A549 (cell line): ENCODE data around the gene PTPRK. TPM values are rescaled to one million over a fixed set of nuclear protein-coding genes. Genes with fewer than 3 reads are reported as not detected.

Experiments
- ATAC-seq, 2 experiments: fragments of 200-7000 bp in 1 of 2; fragments of >200 bp in 1 of 2; cut with Nextera tagmentation in 1 of 2; cut with Tn5 transposase in 1 of 2; 3 replicates each; pipeline versions ENCODE4 v1.8.0 to v1.9.1; 2018 to 2020; ENCODE audit warnings: mild to moderate bottlenecking in 1 of 2, moderate library complexity in 1 of 2
- CTCF ChIA-PET: fragments of 300-600 bp; sonication (Branson Sonifier 250); formaldehyde crosslinking; extraction: SDS; loops from one replicate; lab custom pipeline; 2021; ENCODE audit warnings: antibody characterized with exemption, inconsistent platforms; lab: Yijun Ruan, JAX
- POLR2A ChIA-PET: fragments of 350-600 bp; formaldehyde crosslinking; extraction: SDS; loops from one replicate; lab custom pipeline; 2021; ENCODE audit warnings: antibody characterized with exemption, inconsistent platforms; lab: Yijun Ruan, JAX
- DNase-seq, 2 experiments: peaks; one replicate each; pipeline versions ENCODE4 v3.0.0 to v3.0.0-alpha.2; 2011 to 2016; ENCODE audit warnings: low read depth in 1 of 2, low spot score in 1 of 2
- FAIRE-seq: peaks from 2 replicates; lab custom pipeline; 2011; peaks lifted over from hg19 to GRCh38; lab: Jason Lieb, UNC
- H3K27ac ChIP-seq, 2 experiments: fragments of >200 bp; sonication (Bioruptor Twin); formaldehyde crosslinking; 3 replicates each; pipeline ENCODE4 v1.5.1; 2016 to 2017
- H3K4me1 ChIP-seq: fragments of >200 bp; sonication (Bioruptor Twin); formaldehyde crosslinking; 3 replicates; pipeline ENCODE4 v1.6.1; 2016
- H3K4me2 ChIP-seq: fragments of >200 bp; sonication (Bioruptor Twin); formaldehyde crosslinking; 3 replicates; pipeline ENCODE4 v1.6.1; 2016
- H3K4me3 ChIP-seq: fragments of >200 bp; sonication (Bioruptor Twin); formaldehyde crosslinking; 3 replicates; pipeline ENCODE4 v1.5.1; 2016
- H3K9me3 ChIP-seq: fragments of >200 bp; sonication (Bioruptor Twin); formaldehyde crosslinking; 3 replicates; pipeline ENCODE4 v1.6.1; 2016
- CBX2 ChIP-seq: fragments of 200-600 bp; sonication (generic); IDR thresholded peaks from 2 replicates; pipeline ENCODE4 v1.6.1; 2016; ENCODE audit warnings: low read depth, mild to moderate bottlenecking, borderline replicate concordance
- CBX8 ChIP-seq: fragments of 200-600 bp; sonication (generic); IDR thresholded peaks from 2 replicates; pipeline ENCODE4 v1.6.1; 2016
- CEBPB ChIP-seq, 2 experiments: fragments of >200 bp in 1 of 2; sonication (Bioruptor Twin) in 1 of 2; formaldehyde crosslinking in 1 of 2; IDR thresholded peaks; 2 replicates each; pipeline ENCODE4 v1.6.1; 2012 to 2016
- FOXS1 ChIP-seq: fragments of 250-450 bp; sonication (Bioruptor Pico); IDR thresholded peaks from 2 replicates; pipeline ENCODE4 v1.5.0; 2020; ENCODE audit warnings: mild to moderate bottlenecking, moderate library complexity
- HDAC2 ChIP-seq: fragments of 200-600 bp; sonication (generic); IDR thresholded peaks from 2 replicates; pipeline ENCODE4 v1.6.1; 2016
- HEYL ChIP-seq: fragments of 250-450 bp; sonication (Bioruptor Pico); IDR thresholded peaks from 2 replicates; pipeline ENCODE4 v1.8.0; 2021; ENCODE audit warnings: mild to moderate bottlenecking, moderate library complexity
- HOXB13 ChIP-seq: fragments of 250-450 bp; sonication (Bioruptor Pico); IDR thresholded peaks from 2 replicates; pipeline ENCODE4 v1.5.0; 2020; ENCODE audit warnings: low read depth, mild to moderate bottlenecking, moderate library complexity
- HOXB5 ChIP-seq: fragments of 250-450 bp; sonication (Bioruptor Pico); IDR thresholded peaks from 2 replicates; pipeline ENCODE4 v1.5.0; 2020; ENCODE audit warnings: mild to moderate bottlenecking, moderate library complexity
- JUN ChIP-seq, 2 experiments: fragments of >200 bp; sonication (Bioruptor Twin); formaldehyde crosslinking; IDR thresholded peaks; 2 replicates in 1 of 2; 3 replicates in 1 of 2; pipeline ENCODE4 v1.6.1; 2016 to 2017
- JUNB ChIP-seq: fragments of >200 bp; sonication (Bioruptor Twin); formaldehyde crosslinking; IDR thresholded peaks from 2 replicates; pipeline ENCODE4 v1.6.1; 2016
- MAFK ChIP-seq: fragments of 450-650 bp; IDR thresholded peaks from 2 replicates; pipeline ENCODE4 v1.6.1; 2014; ENCODE audit not compliant: partially characterized antibody
- MAZ ChIP-seq: fragments of 150-350 bp; IDR thresholded peaks from 2 replicates; pipeline ENCODE4 v1.6.1; 2014; ENCODE audit warnings: antibody characterized with exemption, low read depth, low read length, borderline replicate concordance
- NPAS2 ChIP-seq: fragments of 250-450 bp; sonication (Bioruptor Pico); IDR thresholded peaks from 2 replicates; pipeline ENCODE4 v1.8.0; 2022; ENCODE audit warnings: mild to moderate bottlenecking, moderate library complexity, borderline replicate concordance
- RAD21 ChIP-seq, 2 experiments: fragments of >200 bp in 1 of 2; sonication (Bioruptor Twin) in 1 of 2; formaldehyde crosslinking in 1 of 2; IDR thresholded peaks in 1 of 2; conservative IDR thresholded peaks in 1 of 2; 2 replicates in 1 of 2; 3 replicates in 1 of 2; pipeline ENCODE4 v1.6.1; 2012 to 2018; ENCODE audit warnings: inconsistent platforms in 1 of 2
- RFX5 ChIP-seq: fragments of 450-650 bp; IDR thresholded peaks from 2 replicates; pipeline ENCODE4 v1.7.1; 2014; ENCODE audit warnings: antibody characterized with exemption, mild to moderate bottlenecking, moderate library complexity
- SMC3 ChIP-seq: fragments of >200 bp; sonication (Bioruptor Twin); formaldehyde crosslinking; IDR thresholded peaks from 3 replicates; pipeline ENCODE4 v1.6.1; 2018; ENCODE audit warnings: inconsistent platforms
- SREBF2 ChIP-seq: fragments of 450-650 bp; IDR thresholded peaks from 2 replicates; pipeline ENCODE4 v1.6.1; 2014; ENCODE audit warnings: mild to moderate bottlenecking, moderate library complexity
- TFCP2L1 ChIP-seq: fragments of 250-450 bp; sonication (Bioruptor Pico); IDR thresholded peaks from 2 replicates; pipeline ENCODE4 v1.5.0; 2021; ENCODE audit warnings: mild to moderate bottlenecking
- ZC3H11A ChIP-seq: fragments of 450-650 bp; IDR thresholded peaks from 2 replicates; pipeline ENCODE4 v1.6.1; 2014; ENCODE audit warnings: antibody characterized with exemption, mild to moderate bottlenecking
- ZNF302 ChIP-seq: fragments of 250-450 bp; sonication (Bioruptor Pico); IDR thresholded peaks from 2 replicates; pipeline ENCODE4 v1.9.0; 2021; ENCODE audit warnings: inconsistent platforms, mild to moderate bottlenecking, moderate library complexity
- ZSCAN20 ChIP-seq: fragments of 250-450 bp; sonication (Bioruptor Pico); IDR thresholded peaks from 2 replicates; pipeline ENCODE4 v1.8.0; 2022; ENCODE audit warnings: mild to moderate bottlenecking, moderate library complexity
- WGBS: methylation state at CpG from one replicate; pipeline ENCODE4 v1.1.6; 2017; ENCODE audit errors: missing lambda C conversion rate; 5-methylcytosine and 5-hydroxymethylcytosine counted together
- polyA plus RNA-seq, 4 experiments: library from polyadenylated mRNA; depleted of rRNA in 3 of 4; stranded (reverse); fragments of >200 nt; fragmentation: RNase III in 1 of 4; extraction: RNeasy Plus Mini Kit Qiagen cat#74134 plus additional on column Dnase treatment in 1 of 4; gene quantifications; 2 replicates in 3 of 4; 3 replicates in 1 of 4; pipeline ENCODE4 v1.2.3, GENCODE V29; 2011 to 2017
- TF ChIP-seq, protein P1 (sequence below): fragments of 150-350 bp; IDR thresholded peaks from 2 replicates; pipeline ENCODE4 v1.6.1; 2014; ENCODE audit warnings: low read depth, mild to moderate bottlenecking, low read length
- TF ChIP-seq, protein P2 (sequence below): fragments of 200-600 bp; sonication (generic); IDR thresholded peaks from 2 replicates; pipeline ENCODE4 v1.6.1; 2016; ENCODE audit warnings: antibody characterized with exemption, mild to moderate bottlenecking, moderate library complexity
- TF ChIP-seq, protein P3 (sequence below): fragments of 450-650 bp; IDR thresholded peaks from 2 replicates; pipeline ENCODE4 v1.6.1; 2014; ENCODE audit warnings: antibody characterized with exemption
- TF ChIP-seq, protein P4 (sequence below): IDR thresholded peaks from 2 replicates; pipeline ENCODE4 v1.6.1; 2012
- TF ChIP-seq, protein P5 (sequence below): fragments of >200 bp; sonication (Bioruptor Twin); formaldehyde crosslinking; IDR thresholded peaks from 3 replicates; pipeline ENCODE4 v1.6.1; 2016

Gene PTPRK
- polyA plus RNA-seq, 2 of the 4 experiments (the other 2 are of a cell fraction) = 14.4 to 16.1 TPM

DNA sequence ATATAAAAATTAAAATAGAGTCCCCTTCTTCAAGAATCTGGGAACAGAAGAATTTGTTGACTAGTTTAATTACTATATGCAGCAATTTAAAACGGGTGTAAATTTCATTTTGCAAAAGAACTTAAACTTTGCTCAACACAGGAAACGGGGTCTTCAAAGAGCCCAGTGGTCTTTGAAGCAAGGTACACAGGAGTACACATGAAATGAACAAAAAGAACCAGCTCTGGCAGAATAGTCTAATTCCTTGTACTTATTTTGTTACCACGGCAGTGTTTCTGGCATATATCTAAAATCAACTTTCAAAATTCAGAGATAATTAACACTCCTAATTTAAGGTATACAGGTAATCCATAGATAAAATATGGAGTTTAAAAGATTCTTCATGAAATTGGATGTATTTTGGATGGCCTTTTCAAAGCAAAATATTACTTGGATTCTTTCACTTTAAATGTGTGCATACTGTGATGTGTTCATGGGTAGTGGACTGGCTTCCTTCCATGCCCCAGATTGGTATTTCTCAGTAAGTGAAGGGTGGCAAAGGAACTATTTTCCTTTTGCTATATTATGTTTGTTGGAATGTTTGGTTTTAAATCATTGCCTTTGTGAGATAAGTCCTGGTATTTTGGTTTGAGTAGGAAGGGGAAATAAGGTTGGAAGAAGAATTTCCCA, 522.8 kb downstream of the PTPRK start:
- H3K4me3 ChIP-seq = no peak overlapping the region
- ChIA-PET CTCF (no interaction called here), POLR2A (no interaction called here)
- H3K27ac ChIP-seq = no peak overlapping the region
- no peak overlapping the region for H3K4me2 ChIP-seq
- no peaks in the 10 kb centered on the region for H3K9me3 ChIP-seq
- 70% methylated on average over 3 of the region's 3 CpGs for whole genome bisulfite sequencing
- DNase-seq = no peak
- no peak for ATAC-seq
- TF ChIP-seq SREBF2 = no peak
- no peak for TF ChIP-seq HOXB13 (CRISPR knock-in tag)
- TF ChIP-seq, protein P1, sequence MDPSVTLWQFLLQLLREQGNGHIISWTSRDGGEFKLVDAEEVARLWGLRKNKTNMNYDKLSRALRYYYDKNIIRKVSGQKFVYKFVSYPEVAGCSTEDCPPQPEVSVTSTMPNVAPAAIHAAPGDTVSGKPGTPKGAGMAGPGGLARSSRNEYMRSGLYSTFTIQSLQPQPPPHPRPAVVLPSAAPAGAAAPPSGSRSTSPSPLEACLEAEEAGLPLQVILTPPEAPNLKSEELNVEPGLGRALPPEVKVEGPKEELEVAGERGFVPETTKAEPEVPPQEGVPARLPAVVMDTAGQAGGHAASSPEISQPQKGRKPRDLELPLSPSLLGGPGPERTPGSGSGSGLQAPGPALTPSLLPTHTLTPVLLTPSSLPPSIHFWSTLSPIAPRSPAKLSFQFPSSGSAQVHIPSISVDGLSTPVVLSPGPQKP = no peak
- no peak for TF ChIP-seq ZSCAN20 (CRISPR knock-in tag)
- TF ChIP-seq HOXB5 (CRISPR knock-in tag) = no peak
- no peak for TF ChIP-seq CBX8
- TF ChIP-seq, protein P2, sequence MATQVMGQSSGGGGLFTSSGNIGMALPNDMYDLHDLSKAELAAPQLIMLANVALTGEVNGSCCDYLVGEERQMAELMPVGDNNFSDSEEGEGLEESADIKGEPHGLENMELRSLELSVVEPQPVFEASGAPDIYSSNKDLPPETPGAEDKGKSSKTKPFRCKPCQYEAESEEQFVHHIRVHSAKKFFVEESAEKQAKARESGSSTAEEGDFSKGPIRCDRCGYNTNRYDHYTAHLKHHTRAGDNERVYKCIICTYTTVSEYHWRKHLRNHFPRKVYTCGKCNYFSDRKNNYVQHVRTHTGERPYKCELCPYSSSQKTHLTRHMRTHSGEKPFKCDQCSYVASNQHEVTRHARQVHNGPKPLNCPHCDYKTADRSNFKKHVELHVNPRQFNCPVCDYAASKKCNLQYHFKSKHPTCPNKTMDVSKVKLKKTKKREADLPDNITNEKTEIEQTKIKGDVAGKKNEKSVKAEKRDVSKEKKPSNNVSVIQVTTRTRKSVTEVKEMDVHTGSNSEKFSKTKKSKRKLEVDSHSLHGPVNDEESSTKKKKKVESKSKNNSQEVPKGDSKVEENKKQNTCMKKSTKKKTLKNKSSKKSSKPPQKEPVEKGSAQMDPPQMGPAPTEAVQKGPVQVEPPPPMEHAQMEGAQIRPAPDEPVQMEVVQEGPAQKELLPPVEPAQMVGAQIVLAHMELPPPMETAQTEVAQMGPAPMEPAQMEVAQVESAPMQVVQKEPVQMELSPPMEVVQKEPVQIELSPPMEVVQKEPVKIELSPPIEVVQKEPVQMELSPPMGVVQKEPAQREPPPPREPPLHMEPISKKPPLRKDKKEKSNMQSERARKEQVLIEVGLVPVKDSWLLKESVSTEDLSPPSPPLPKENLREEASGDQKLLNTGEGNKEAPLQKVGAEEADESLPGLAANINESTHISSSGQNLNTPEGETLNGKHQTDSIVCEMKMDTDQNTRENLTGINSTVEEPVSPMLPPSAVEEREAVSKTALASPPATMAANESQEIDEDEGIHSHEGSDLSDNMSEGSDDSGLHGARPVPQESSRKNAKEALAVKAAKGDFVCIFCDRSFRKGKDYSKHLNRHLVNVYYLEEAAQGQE = no peak
- no peak for TF ChIP-seq CEBPB (IDR thresholded peaks at IDR 0.05)
- TF ChIP-seq CBX2 = no peak
- no peak for TF ChIP-seq JUNB
- TF ChIP-seq NPAS2 (CRISPR knock-in tag) = no peak
- no peak for TF ChIP-seq HDAC2
- TF ChIP-seq, protein P3, sequence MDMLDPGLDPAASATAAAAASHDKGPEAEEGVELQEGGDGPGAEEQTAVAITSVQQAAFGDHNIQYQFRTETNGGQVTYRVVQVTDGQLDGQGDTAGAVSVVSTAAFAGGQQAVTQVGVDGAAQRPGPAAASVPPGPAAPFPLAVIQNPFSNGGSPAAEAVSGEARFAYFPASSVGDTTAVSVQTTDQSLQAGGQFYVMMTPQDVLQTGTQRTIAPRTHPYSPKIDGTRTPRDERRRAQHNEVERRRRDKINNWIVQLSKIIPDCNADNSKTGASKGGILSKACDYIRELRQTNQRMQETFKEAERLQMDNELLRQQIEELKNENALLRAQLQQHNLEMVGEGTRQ = no peak
- no peak for TF ChIP-seq TFCP2L1
- TF ChIP-seq RFX5 = no peak
- no peak for TF ChIP-seq JUN (IDR thresholded peaks at IDR 0.05)
- TF ChIP-seq, protein P4, sequence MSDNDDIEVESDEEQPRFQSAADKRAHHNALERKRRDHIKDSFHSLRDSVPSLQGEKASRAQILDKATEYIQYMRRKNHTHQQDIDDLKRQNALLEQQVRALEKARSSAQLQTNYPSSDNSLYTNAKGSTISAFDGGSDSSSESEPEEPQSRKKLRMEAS = no peak
- TF ChIP-seq MAFK = no peak
- TF ChIP-seq HEYL (CRISPR knock-in tag) = no peak
- no peak for FAIRE-seq
- no peaks in the 10 kb centered on the region for H3K4me1 ChIP-seq

DNA sequence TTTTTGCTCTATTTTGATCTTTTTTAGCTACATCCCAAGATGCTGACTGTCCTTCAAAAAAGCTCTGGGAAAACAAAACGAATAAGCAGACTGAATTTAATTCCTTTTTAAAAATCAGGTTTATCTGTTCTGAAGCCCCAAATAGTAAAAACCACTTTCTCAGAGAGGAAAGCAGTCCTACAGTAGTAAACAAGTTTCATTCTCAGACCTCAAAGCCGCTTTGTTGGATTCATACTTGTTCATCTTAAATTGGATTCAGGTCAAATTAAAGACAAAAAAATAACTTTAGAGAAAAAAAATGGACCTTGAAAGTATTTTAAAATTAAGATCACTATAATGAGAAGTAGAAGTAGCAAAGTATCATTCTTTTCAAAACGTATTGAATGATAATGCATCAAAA, 523.5 kb downstream of the PTPRK start:
- ChIA-PET POLR2A (no interaction called here), CTCF (no interaction called here)
- Histone ChIP-seq H3K27ac (no peak overlapping the region), H3K4me3 (no peak overlapping the region), H3K4me2 (no peak overlapping the region), H3K4me1 (no peaks in the 10 kb centered on the region), H3K9me3 (no peaks in the 10 kb centered on the region)
- no peak for ATAC-seq
- no peak for DNase-seq
- TF ChIP-seq, protein P5, sequence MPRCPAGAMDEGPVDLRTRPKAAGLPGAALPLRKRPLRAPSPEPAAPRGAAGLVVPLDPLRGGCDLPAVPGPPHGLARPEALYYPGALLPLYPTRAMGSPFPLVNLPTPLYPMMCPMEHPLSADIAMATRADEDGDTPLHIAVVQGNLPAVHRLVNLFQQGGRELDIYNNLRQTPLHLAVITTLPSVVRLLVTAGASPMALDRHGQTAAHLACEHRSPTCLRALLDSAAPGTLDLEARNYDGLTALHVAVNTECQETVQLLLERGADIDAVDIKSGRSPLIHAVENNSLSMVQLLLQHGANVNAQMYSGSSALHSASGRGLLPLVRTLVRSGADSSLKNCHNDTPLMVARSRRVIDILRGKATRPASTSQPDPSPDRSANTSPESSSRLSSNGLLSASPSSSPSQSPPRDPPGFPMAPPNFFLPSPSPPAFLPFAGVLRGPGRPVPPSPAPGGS = no peak
- TF ChIP-seq RFX5 (no peak), RAD21 (conservative IDR thresholded peaks at IDR 0.05 in 1 of 2, IDR thresholded peaks at IDR 0.05 in 1 of 2) (no peak), FOXS1 (CRISPR knock-in tag) (no peak), CEBPB (IDR thresholded peaks at IDR 0.05) (no peak), HOXB5 (CRISPR knock-in tag) (no peak), SMC3 (no peak), ZC3H11A (no peak), ZNF302 (no peak), MAZ (no peak)
- TF ChIP-seq, protein P4 = no peak
- WGBS = 81% methylated on average over 3 of the region's 3 CpGs
- FAIRE-seq = no peak
